NB4 (cell line): ENCODE data around the gene DCDC2.
"Not testable (repeated sequence)": the region's sequence is repeated elsewhere in the genome, so short reads cannot be mapped to it uniquely, and the experiment has no call there.

Source experiments
- MYC ChIP-seq: IDR thresholded peaks from 2 replicates; pipeline ENCODE4 v1.6.1; 2011; ENCODE audit warnings: low read depth, low read length
- POLR2A ChIP-seq: IDR thresholded peaks from 2 replicates; pipeline ENCODE4 v1.6.1; 2011; ENCODE audit warnings: mild to moderate bottlenecking; ENCODE audit not compliant: insufficient read length; ENCODE audit errors: extremely low read depth
- TF ChIP-seq, protein P1 (sequence below): IDR thresholded peaks from one replicate; pipeline ENCODE4 v1.5.1; 2012; ENCODE audit warnings: low read depth, low read length
- TF ChIP-seq, protein P2 (sequence below): IDR thresholded peaks from 2 replicates; pipeline ENCODE4 v1.6.1; 2011; ENCODE audit warnings: low read depth, low read length

DNA sequence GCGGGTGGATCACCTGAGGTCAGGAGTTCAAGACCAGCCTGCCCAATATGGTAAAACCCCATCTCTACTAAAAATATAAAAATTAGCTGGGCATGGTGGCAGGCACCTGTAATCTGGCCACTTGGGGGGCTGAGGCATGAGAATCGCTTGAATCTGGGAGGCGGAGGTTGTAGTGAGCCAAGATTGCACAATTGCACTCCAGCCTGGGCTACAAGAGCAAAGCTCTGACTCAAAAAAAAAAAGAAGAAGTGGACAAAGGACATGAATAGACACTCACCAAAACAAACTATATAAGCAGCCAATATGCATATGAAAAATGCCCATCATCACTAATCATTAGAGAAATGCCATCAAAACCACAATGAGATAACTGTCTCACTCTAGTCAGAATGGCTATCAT, 121.1 kb downstream of the DCDC2 start:
- TF ChIP-seq, protein P1, sequence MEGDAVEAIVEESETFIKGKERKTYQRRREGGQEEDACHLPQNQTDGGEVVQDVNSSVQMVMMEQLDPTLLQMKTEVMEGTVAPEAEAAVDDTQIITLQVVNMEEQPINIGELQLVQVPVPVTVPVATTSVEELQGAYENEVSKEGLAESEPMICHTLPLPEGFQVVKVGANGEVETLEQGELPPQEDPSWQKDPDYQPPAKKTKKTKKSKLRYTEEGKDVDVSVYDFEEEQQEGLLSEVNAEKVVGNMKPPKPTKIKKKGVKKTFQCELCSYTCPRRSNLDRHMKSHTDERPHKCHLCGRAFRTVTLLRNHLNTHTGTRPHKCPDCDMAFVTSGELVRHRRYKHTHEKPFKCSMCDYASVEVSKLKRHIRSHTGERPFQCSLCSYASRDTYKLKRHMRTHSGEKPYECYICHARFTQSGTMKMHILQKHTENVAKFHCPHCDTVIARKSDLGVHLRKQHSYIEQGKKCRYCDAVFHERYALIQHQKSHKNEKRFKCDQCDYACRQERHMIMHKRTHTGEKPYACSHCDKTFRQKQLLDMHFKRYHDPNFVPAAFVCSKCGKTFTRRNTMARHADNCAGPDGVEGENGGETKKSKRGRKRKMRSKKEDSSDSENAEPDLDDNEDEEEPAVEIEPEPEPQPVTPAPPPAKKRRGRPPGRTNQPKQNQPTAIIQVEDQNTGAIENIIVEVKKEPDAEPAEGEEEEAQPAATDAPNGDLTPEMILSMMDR = not testable (repeated sequence)
- TF ChIP-seq POLR2A, MYC: not testable (repeated sequence)
- TF ChIP-seq, protein P2, sequence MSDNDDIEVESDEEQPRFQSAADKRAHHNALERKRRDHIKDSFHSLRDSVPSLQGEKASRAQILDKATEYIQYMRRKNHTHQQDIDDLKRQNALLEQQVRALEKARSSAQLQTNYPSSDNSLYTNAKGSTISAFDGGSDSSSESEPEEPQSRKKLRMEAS = not testable (repeated sequence)
